HFFc6 (cell line): ENCODE results near the gene TTLL10. TPM values are rescaled to one million over a fixed set of nuclear protein-coding genes. Genes with fewer than 3 reads are reported as not detected.
"Not testable (repeated sequence)": the region's sequence is repeated elsewhere in the genome, so short reads cannot be mapped to it uniquely, and the experiment has no call there.

Source experiments
- DNase-seq: peaks from one replicate; pipeline ENCODE4 v3.0.0-alpha.2; 2018
- H3K27ac Mint-ChIP-seq: 2 replicates; pipeline ENCODE4 v1.8.0; 2020; ENCODE audit warnings: mild to moderate bottlenecking, mixed read lengths
- H3K27me3 Mint-ChIP-seq: 2 replicates; pipeline ENCODE4 v1.8.0; 2021; ENCODE audit warnings: mild to moderate bottlenecking, moderate library complexity, mixed read lengths; ENCODE audit not compliant: insufficient read depth
- H3K36me3 Mint-ChIP-seq: 2 replicates; pipeline ENCODE4 v1.8.0; 2021; ENCODE audit warnings: low read depth, mixed read lengths
- H3K4me1 Mint-ChIP-seq: 2 replicates; pipeline ENCODE4 v1.8.0; 2020; ENCODE audit warnings: low read depth, mixed read lengths
- H3K4me3 Mint-ChIP-seq: 2 replicates; pipeline ENCODE4 v1.8.0; 2020; ENCODE audit warnings: mild to moderate bottlenecking, moderate library complexity, mixed read lengths
- H3K9me3 Mint-ChIP-seq: 2 replicates; pipeline ENCODE4 v1.8.0; 2020; ENCODE audit warnings: mild to moderate bottlenecking, mixed read lengths
- total RNA-seq, 6 experiments: library from RNA; stranded (reverse); fragmentation: NEBNext Ultra II Directional; extraction: Animal tissue kit (Norgen Biotek cat#: 25700); gene quantifications; 2 replicates in 1 of 6; 3 replicates in 5 of 6; pipeline ENCODE4 v1.2.3, GENCODE V29; 2021
- TF ChIP-seq, protein P1 (sequence below): fragments of 200-600 bp; sonication (generic); IDR thresholded peaks from 2 replicates; pipeline ENCODE4 v1.5.0; 2021; ENCODE audit warnings: antibody characterized with exemption, mild to moderate bottlenecking

Gene TTLL10
- total RNA-seq, 6 experiments from 2014 or later = not detected

DNA sequence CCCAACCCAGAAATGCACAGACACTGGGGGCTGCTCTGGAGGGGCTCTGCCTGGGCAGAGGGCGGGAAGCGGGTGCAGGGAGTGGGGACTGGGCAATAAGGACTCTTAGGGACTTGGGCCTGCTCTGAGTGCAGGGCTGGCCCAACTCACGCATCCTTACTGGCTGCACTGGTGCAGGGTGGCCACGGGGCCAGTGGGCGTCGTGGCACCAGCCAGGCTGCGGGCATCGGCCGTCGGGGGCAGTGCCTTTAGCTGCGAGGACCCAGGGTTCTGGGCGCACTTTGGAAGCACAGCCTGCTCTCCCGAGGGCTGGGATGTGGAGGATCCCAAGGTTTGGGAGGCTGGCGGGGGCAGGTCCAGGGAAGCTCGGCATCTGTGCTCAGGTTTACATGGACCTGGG is 27.1 kb upstream of the TTLL10 start:
- no peaks in the 10 kb centered on the region for H3K9me3 Mint-ChIP-seq
- no peak for DNase-seq
- no peak overlapping the region for H3K4me3 Mint-ChIP-seq
- TF ChIP-seq, protein P1, sequence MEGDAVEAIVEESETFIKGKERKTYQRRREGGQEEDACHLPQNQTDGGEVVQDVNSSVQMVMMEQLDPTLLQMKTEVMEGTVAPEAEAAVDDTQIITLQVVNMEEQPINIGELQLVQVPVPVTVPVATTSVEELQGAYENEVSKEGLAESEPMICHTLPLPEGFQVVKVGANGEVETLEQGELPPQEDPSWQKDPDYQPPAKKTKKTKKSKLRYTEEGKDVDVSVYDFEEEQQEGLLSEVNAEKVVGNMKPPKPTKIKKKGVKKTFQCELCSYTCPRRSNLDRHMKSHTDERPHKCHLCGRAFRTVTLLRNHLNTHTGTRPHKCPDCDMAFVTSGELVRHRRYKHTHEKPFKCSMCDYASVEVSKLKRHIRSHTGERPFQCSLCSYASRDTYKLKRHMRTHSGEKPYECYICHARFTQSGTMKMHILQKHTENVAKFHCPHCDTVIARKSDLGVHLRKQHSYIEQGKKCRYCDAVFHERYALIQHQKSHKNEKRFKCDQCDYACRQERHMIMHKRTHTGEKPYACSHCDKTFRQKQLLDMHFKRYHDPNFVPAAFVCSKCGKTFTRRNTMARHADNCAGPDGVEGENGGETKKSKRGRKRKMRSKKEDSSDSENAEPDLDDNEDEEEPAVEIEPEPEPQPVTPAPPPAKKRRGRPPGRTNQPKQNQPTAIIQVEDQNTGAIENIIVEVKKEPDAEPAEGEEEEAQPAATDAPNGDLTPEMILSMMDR = no peak
- H3K27ac Mint-ChIP-seq = no peak overlapping the region
- H3K4me1 Mint-ChIP-seq = no peaks in the 10 kb centered on the region
- no peaks in the 10 kb centered on the region for H3K36me3 Mint-ChIP-seq
- H3K27me3 Mint-ChIP-seq = peaks cover 8% of the 10 kb centered on the region

DNA sequence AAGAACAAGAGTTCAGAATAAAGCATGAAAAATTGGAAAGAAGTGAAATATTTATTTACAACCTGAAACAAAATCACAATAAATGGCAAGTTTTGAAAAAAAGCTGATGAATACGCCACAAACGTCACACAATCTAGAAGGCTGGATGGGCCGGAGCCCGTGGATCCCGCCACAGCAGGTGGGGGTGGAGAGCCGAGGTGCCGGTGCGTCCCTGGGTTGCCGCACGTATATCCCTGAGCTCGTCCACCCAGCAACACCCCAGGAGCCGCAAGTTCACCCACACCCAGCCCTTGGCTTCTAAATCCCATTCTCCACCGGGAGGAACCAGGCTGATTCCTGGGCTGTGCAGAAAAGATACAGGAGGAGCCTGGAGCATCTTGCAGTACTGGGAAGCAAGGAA is 25.6 kb upstream of the TTLL10 start:
- TF ChIP-seq, protein P1 = no peak
- no peak for DNase-seq
- no peak overlapping the region for H3K4me3 Mint-ChIP-seq
- no peaks in the 10 kb centered on the region for H3K4me1 Mint-ChIP-seq
- peaks cover 3% of the 10 kb centered on the region for H3K27me3 Mint-ChIP-seq
- H3K9me3 Mint-ChIP-seq = peaks cover 13% of the 10 kb centered on the region
- H3K36me3 Mint-ChIP-seq = peaks cover 10% of the 10 kb centered on the region
- no peak overlapping the region for H3K27ac Mint-ChIP-seq

DNA sequence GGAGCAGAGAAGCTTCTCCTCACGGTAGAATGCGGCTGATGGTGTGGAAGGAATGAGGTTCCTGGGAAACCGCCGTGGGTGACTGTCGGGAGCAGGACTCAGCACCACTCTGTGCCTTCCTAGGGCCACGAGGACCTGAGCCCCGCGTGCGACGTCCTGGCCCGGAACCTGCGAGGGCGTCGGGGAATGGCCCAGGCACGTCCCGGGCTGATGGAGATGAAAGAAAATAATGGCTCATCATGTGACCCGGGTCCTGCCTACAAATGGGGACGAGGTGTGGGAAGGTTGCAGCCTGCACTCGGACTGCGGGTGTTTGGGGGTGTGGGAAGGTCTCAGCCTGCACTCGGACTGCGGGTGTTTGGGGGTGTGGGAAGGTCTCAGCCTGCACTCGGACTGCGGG is 25.1 kb upstream of the TTLL10 start:
- Mint-ChIP-seq H3K27me3 (peaks cover 1% of the 10 kb centered on the region), H3K9me3 (peaks cover 18% of the 10 kb centered on the region), H3K27ac (no peak overlapping the region), H3K36me3 (peaks cover 15% of the 10 kb centered on the region), H3K4me1 (no peaks in the 10 kb centered on the region), H3K4me3 (no peak overlapping the region)
- DNase-seq = no peak
- TF ChIP-seq, protein P1 = no peak

DNA sequence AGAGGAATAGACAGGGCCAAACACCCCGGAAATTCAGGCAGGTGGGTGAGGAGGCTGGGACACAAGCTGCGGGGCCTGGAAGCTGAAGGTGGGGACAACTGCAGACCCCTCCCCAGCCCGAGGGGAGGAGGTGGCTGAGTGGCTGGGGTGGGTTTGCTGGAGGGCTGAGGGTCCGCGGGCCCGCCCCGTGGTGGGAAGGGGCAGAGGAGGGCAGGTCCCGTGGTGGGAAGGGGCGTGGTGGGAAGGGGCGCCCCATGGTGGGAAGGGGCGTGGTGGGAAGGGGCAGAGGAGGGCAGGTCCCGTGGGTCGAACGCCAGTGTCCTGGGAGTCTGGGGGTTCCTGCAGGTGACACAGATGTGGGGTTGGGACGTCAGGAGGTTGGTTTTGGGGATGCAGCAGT is 24.3 kb upstream of the TTLL10 start:
- Mint-ChIP-seq H3K9me3 (peaks cover 25% of the 10 kb centered on the region), H3K4me3 (no peak overlapping the region), H3K4me1 (no peaks in the 10 kb centered on the region), H3K27me3 (peaks cover 1% of the 10 kb centered on the region), H3K36me3 (peaks cover 16% of the 10 kb centered on the region), H3K27ac (no peak overlapping the region)
- TF ChIP-seq, protein P1 = no peak
- DNase-seq = no peak

DNA sequence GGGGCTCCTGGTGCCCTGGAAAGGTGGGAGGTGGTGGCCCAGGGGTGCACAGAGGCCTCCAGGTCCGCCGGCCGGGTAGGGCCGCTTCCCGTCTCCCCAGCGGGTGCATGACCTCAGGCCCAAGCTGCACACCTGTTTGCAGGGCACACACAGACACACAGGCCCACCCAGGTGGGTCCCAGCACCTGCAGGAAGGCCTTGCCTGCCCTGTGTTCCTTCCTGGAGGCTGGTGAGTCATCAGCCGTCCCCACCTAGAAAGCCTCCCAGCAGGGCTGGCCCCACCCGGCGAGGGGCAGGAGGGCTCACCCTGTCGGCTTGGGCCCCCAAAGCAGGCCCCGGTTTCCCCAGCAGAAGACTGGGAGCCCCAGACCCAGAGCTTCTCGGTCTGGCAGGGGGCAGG is 23.6 kb upstream of the TTLL10 start:
- Mint-ChIP-seq H3K4me3 (no peak overlapping the region), H3K27me3 (peaks cover 3% of the 10 kb centered on the region), H3K27ac (no peak overlapping the region), H3K36me3 (peaks cover 16% of the 10 kb centered on the region), H3K4me1 (no peaks in the 10 kb centered on the region), H3K9me3 (peaks cover 25% of the 10 kb centered on the region)
- no peak for DNase-seq
- TF ChIP-seq, protein P1 = no peak

DNA sequence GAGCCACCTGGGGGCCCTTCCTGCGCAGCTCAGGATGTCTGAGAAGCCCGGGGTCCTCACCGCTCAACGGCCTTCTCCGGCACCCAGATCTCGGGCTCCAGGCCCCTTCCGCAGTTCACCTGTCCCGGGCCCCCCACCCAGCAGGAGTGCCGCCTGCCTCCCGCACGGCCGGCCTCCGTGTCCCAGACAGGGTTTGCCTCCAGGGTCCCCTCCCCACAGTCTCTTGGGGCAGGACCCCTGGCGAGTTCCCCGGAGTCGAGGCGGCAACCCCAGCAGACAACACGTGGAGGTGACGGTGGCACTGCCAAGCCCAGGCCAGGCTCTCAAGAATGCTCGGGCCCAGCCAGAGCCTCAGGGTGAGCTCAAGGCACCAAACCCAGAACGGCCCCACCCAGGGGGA is 22.4 kb upstream of the TTLL10 start:
- TF ChIP-seq, protein P1 = no peak
- no peak overlapping the region for H3K27ac Mint-ChIP-seq
- H3K36me3 Mint-ChIP-seq = peaks cover 16% of the 10 kb centered on the region
- no peak for DNase-seq
- peaks cover 5% of the 10 kb centered on the region for H3K27me3 Mint-ChIP-seq
- no peaks in the 10 kb centered on the region for H3K4me1 Mint-ChIP-seq
- H3K4me3 Mint-ChIP-seq = no peak overlapping the region
- H3K9me3 Mint-ChIP-seq = peaks cover 25% of the 10 kb centered on the region

DNA sequence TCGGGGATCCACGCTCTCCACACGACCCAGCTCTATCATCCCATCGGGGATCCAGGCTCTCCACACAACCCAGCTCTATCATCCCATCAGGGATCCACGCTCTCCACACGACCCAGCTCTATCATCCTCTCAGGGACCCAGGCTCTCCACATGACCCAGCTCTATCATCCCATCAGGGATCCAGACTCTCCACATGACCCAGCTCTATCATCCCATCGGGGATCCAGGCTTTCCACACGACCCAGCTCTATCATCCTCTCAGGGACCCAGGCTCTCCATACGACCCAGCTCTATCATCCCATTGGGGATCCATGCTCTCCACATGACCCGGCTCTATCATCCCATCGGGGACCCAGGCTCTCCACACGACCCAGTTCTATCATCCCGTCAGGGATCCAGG is 21.2 kb upstream of the TTLL10 start:
- DNase-seq, H3K4me1 Mint-ChIP-seq, H3K27ac Mint-ChIP-seq, H3K27me3 Mint-ChIP-seq, H3K4me3 Mint-ChIP-seq: not testable (repeated sequence)
- peaks cover 25% of the 10 kb centered on the region for H3K9me3 Mint-ChIP-seq
- peaks cover 16% of the 10 kb centered on the region for H3K36me3 Mint-ChIP-seq

DNA sequence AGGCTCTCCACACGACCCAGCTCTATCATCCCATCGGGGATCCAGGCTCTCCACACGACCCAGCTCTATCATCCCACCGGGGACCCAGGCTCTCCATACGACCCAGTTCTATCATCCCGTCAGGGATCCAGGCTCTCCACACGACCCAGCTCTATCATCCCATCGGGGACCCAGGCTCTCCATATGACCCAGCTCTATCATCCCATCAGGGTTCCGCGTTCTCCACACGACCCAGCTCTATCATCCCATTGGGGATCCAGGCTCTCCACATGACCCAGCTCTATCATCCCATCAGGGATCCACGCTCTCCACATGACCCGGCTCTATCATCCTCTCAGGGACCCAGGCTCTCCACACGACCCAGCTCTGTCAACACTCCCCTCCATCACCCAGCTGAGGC is 20.5 kb upstream of the TTLL10 start:
- DNase-seq, H3K27ac Mint-ChIP-seq, H3K4me1 Mint-ChIP-seq, H3K4me3 Mint-ChIP-seq, H3K27me3 Mint-ChIP-seq: not testable (repeated sequence)
- Mint-ChIP-seq H3K9me3 (peaks cover 25% of the 10 kb centered on the region), H3K36me3 (peaks cover 16% of the 10 kb centered on the region)
